ENCODE measurements around the gene OR52K2.
"Not testable (repeated sequence)": the region's sequence is repeated elsewhere in the genome, so short reads cannot be mapped to it uniquely, and the experiment has no call there.

The OR52K2 gene

DNA sequence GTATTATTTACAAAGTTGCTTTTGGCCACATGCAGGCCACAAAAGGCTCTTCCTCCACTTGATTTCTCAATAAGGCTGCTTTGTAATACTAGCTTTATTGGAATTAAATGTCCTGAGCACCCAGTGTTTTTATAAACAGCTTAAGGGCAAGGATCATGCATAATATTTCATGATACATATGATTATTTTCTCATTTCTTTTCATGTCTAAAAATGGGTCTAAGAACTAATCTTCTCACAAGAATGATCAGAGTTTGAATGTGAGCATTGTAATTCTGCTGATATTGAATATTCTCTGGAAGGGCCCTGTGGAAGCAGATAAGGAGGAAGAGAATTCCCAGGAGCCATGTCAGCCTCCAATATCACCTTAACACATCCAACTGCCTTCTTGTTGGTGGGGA, at the start of gene OR52K2:
Gene OR52K2, plus strand, starts transcription at position 301 of the 400 bp plus-strand sequence. Its CDS starts 45 bp downstream, at position 346.
- no peak within 1 kb of the TSS for H3K4me3 ChIP-seq (ENCODE audit: low read depth in 1 of 2, low read length in 2 of 2)
- H3K9me3 ChIP-seq (ENCODE audit: control insufficient read depth in 1 of 2, low read length in 2 of 2) = no peaks in the 10 kb centered on the region
- H3K27ac ChIP-seq (ENCODE audit: low read depth, low read length) = no peak within 1 kb of the TSS
- no peaks in the 10 kb centered on the region for H3K27me3 ChIP-seq (ENCODE audit: control insufficient read depth in 1 of 2, insufficient read depth in 2 of 2, low read length in 2 of 2)
- no peaks in the 10 kb centered on the region for H3K36me3 ChIP-seq (ENCODE audit: control insufficient read depth in 1 of 2, insufficient read depth in 2 of 2, low read length in 2 of 2)
- no peaks in the 10 kb centered on the region for H3K4me1 ChIP-seq (ENCODE audit: control insufficient read depth in 1 of 2, insufficient read depth in 2 of 2, low read length in 2 of 2)
- H3K9ac ChIP-seq (ENCODE audit: low read depth in 1 of 2, low read length in 2 of 2) = no peak within 1 kb of the TSS

DNA sequence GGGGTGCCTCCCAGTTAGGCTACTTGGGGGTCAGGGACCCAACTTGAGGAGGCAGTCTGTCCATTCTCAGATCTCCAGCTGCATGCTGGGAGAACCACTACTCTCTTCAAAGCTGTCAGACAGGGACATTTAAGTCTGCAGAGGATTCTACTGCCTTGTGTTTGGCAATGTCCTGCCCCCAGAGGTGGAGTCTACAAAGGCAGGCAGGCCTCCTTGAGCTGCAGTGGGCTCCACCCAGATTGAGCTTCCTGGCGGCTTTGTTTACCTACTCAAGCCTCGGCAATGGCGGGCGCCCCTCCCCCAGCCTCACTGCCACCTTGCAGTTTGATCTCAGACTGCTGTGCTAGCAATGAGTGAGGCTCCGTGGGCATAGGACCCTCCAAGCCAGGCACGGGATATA, 42.9 kb upstream of the OR52K2 start:
- not testable (repeated sequence) for H3K9me3 ChIP-seq (ENCODE audit: control insufficient read depth in 1 of 2, low read length in 2 of 2); H3K4me1 ChIP-seq (ENCODE audit: control insufficient read depth in 1 of 2, insufficient read depth in 2 of 2, low read length in 2 of 2); H3K9ac ChIP-seq (ENCODE audit: low read depth in 1 of 2, low read length in 2 of 2); H3K4me3 ChIP-seq (ENCODE audit: low read depth in 1 of 2, low read length in 2 of 2); H3K27me3 ChIP-seq (ENCODE audit: control insufficient read depth in 1 of 2, insufficient read depth in 2 of 2, low read length in 2 of 2); H3K36me3 ChIP-seq (ENCODE audit: control insufficient read depth in 1 of 2, insufficient read depth in 2 of 2, low read length in 2 of 2); H3K27ac ChIP-seq (ENCODE audit: low read depth, low read length)

DNA sequence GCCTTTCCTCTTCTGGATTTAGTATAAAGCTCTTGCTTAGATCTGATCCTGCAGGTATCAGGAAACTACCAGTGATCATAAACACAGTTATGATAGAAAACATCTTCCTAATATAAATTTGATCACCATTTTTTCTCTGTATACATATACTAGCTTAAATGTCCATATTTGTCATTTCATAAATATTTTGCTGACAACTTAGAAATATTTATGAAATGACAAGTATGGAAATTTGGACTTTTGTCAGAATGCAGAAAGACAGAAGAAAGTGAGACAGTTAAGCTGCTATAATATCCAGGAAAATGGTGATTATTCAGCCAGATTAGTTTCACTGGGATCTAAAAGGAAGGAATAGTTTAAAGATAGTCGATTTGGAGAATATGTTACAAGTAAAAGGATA, 32.8 kb upstream of the OR52K2 start:
- Histone ChIP-seq H3K27me3 (ENCODE audit: control insufficient read depth in 1 of 2, insufficient read depth in 2 of 2, low read length in 2 of 2) (no peaks in the 10 kb centered on the region), H3K36me3 (ENCODE audit: control insufficient read depth in 1 of 2, insufficient read depth in 2 of 2, low read length in 2 of 2) (no peaks in the 10 kb centered on the region), H3K9ac (ENCODE audit: low read depth in 1 of 2, low read length in 2 of 2) (no peak overlapping the region), H3K4me3 (ENCODE audit: low read depth in 1 of 2, low read length in 2 of 2) (no peak overlapping the region), H3K27ac (ENCODE audit: low read depth, low read length) (no peak overlapping the region), H3K4me1 (ENCODE audit: control insufficient read depth in 1 of 2, insufficient read depth in 2 of 2, low read length in 2 of 2) (no peaks in the 10 kb centered on the region), H3K9me3 (ENCODE audit: control insufficient read depth in 1 of 2, low read length in 2 of 2) (no peaks in the 10 kb centered on the region)

DNA sequence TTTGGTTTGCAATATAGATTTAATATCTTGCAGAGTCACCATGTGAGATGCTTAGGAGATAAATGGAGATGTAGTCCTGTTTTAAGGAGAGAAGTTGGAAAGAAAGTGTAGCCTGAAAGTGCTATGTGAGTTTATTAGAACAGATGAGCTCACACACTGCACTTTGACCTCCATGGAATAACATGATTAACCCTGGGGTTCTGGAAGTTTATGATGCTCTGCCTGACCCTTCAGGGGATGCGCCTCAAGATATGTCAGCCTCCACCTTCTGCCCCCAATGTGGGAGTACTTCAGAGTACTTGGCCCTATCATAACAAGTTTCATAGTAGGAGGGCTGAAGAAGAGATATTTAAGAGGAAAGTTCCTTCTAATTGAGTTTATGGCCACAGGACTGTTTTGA, 32.3 kb upstream of the OR52K2 start:
- H3K36me3 ChIP-seq (ENCODE audit: control insufficient read depth in 1 of 2, insufficient read depth in 2 of 2, low read length in 2 of 2) = no peaks in the 10 kb centered on the region
- no peak overlapping the region for H3K27ac ChIP-seq (ENCODE audit: low read depth, low read length)
- no peaks in the 10 kb centered on the region for H3K4me1 ChIP-seq (ENCODE audit: control insufficient read depth in 1 of 2, insufficient read depth in 2 of 2, low read length in 2 of 2)
- H3K9ac ChIP-seq (ENCODE audit: low read depth in 1 of 2, low read length in 2 of 2) = no peak overlapping the region
- H3K9me3 ChIP-seq (ENCODE audit: control insufficient read depth in 1 of 2, low read length in 2 of 2) = no peaks in the 10 kb centered on the region
- H3K4me3 ChIP-seq (ENCODE audit: low read depth in 1 of 2, low read length in 2 of 2) = no peak overlapping the region
- no peaks in the 10 kb centered on the region for H3K27me3 ChIP-seq (ENCODE audit: control insufficient read depth in 1 of 2, insufficient read depth in 2 of 2, low read length in 2 of 2)

DNA sequence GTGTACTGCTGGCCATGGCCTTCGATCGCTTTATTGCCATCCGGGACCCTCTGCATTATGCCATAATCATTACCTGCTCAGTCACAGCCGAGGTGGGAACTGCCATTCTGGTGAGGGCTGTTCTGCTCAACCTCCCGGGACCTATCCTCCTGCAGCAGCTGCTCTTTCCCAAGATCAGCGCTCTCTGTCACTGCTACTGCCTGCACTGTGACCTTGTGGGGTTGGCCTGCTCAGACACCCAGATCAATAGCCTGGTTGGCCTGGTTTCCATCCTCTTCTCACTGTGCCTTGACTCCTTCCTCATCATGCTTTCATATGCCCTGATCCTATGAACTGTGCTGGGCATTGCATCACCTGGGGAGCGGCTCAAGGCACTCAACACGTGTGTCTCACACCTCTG, 30.7 kb upstream of the OR52K2 start:
- Histone ChIP-seq H3K27ac (ENCODE audit: low read depth, low read length) (no peak overlapping the region), H3K4me1 (ENCODE audit: control insufficient read depth in 1 of 2, insufficient read depth in 2 of 2, low read length in 2 of 2) (no peaks in the 10 kb centered on the region), H3K9ac (ENCODE audit: low read depth in 1 of 2, low read length in 2 of 2) (no peak overlapping the region), H3K36me3 (ENCODE audit: control insufficient read depth in 1 of 2, insufficient read depth in 2 of 2, low read length in 2 of 2) (no peaks in the 10 kb centered on the region), H3K4me3 (ENCODE audit: low read depth in 1 of 2, low read length in 2 of 2) (no peak overlapping the region), H3K9me3 (ENCODE audit: control insufficient read depth in 1 of 2, low read length in 2 of 2) (no peaks in the 10 kb centered on the region), H3K27me3 (ENCODE audit: control insufficient read depth in 1 of 2, insufficient read depth in 2 of 2, low read length in 2 of 2) (no peaks in the 10 kb centered on the region)

DNA sequence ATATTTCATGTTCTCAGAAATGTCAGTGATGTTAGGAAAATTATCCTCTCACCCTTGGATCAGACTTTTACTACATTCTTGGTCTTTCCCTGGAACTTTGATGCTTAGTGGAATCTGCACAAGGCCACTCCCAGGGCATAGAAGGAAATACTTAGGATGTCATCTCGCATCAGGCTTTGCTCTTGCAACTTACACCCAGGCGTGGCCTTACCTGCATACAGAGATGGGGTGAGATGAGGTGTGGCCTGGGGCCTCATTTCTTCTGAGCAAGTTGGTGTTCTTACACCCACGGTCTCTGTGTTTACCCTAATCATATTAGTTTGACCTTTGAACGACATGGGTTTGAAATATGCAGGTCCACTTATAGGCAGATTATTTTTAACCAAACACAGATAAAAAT, 19.0 kb upstream of the OR52K2 start:
- H3K27me3 ChIP-seq (ENCODE audit: control insufficient read depth in 1 of 2, insufficient read depth in 2 of 2, low read length in 2 of 2) = no peaks in the 10 kb centered on the region
- no peaks in the 10 kb centered on the region for H3K36me3 ChIP-seq (ENCODE audit: control insufficient read depth in 1 of 2, insufficient read depth in 2 of 2, low read length in 2 of 2)
- H3K4me3 ChIP-seq (ENCODE audit: low read depth in 1 of 2, low read length in 2 of 2) = no peak overlapping the region
- H3K4me1 ChIP-seq (ENCODE audit: control insufficient read depth in 1 of 2, insufficient read depth in 2 of 2, low read length in 2 of 2) = no peaks in the 10 kb centered on the region
- no peaks in the 10 kb centered on the region for H3K9me3 ChIP-seq (ENCODE audit: control insufficient read depth in 1 of 2, low read length in 2 of 2)
- H3K9ac ChIP-seq (ENCODE audit: low read depth in 1 of 2, low read length in 2 of 2) = no peak overlapping the region
- no peak overlapping the region for H3K27ac ChIP-seq (ENCODE audit: low read depth, low read length)

- Histone ChIP-seq H3K4me3 (ENCODE audit: low read depth in 1 of 2, low read length in 2 of 2) (no peak overlapping the region), H3K27me3 (ENCODE audit: control insufficient read depth in 1 of 2, insufficient read depth in 2 of 2, low read length in 2 of 2) (no peaks in the 10 kb centered on the region), H3K9ac (ENCODE audit: low read depth in 1 of 2, low read length in 2 of 2) (no peak overlapping the region), H3K36me3 (ENCODE audit: control insufficient read depth in 1 of 2, insufficient read depth in 2 of 2, low read length in 2 of 2) (no peaks in the 10 kb centered on the region), H3K27ac (ENCODE audit: low read depth, low read length) (no peak overlapping the region), H3K4me1 (ENCODE audit: control insufficient read depth in 1 of 2, insufficient read depth in 2 of 2, low read length in 2 of 2) (no peaks in the 10 kb centered on the region), H3K9me3 (ENCODE audit: control insufficient read depth in 1 of 2, low read length in 2 of 2) (no peaks in the 10 kb centered on the region)
These were observed 15.2 kb upstream of the OR52K2 start for GRCh38 chr11:4433856-4434255.

DNA sequence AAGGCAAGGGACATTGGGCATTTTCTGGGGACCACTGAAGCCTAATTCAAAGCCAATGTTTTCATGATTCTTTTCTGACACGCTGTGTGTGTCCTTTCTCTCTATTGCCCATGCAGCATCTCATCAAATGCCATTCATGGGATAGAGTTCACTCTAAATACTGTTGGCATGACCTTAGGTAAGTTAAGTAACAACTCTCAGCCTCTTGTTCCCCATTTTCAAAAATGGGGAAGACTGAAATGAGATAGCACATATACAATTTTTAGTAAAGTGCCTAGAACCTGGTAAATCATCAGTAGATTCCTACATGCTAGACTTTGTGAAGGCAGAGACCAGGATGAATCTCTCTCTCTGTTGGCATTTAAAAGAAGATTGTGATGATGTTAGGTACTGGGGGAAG, 12.7 kb upstream of the OR52K2 start:
- H3K9ac ChIP-seq (ENCODE audit: low read depth in 1 of 2, low read length in 2 of 2) = no peak overlapping the region
- no peaks in the 10 kb centered on the region for H3K9me3 ChIP-seq (ENCODE audit: control insufficient read depth in 1 of 2, low read length in 2 of 2)
- H3K4me3 ChIP-seq (ENCODE audit: low read depth in 1 of 2, low read length in 2 of 2) = no peak overlapping the region
- no peak overlapping the region for H3K27ac ChIP-seq (ENCODE audit: low read depth, low read length)
- H3K27me3 ChIP-seq (ENCODE audit: control insufficient read depth in 1 of 2, insufficient read depth in 2 of 2, low read length in 2 of 2) = no peaks in the 10 kb centered on the region
- no peaks in the 10 kb centered on the region for H3K4me1 ChIP-seq (ENCODE audit: control insufficient read depth in 1 of 2, insufficient read depth in 2 of 2, low read length in 2 of 2)
- H3K36me3 ChIP-seq (ENCODE audit: control insufficient read depth in 1 of 2, insufficient read depth in 2 of 2, low read length in 2 of 2) = no peaks in the 10 kb centered on the region

- H3K9ac ChIP-seq (ENCODE audit: low read depth in 1 of 2, low read length in 2 of 2) = no peak overlapping the region
- H3K27me3 ChIP-seq (ENCODE audit: control insufficient read depth in 1 of 2, insufficient read depth in 2 of 2, low read length in 2 of 2) = no peaks in the 10 kb centered on the region
- H3K4me3 ChIP-seq (ENCODE audit: low read depth in 1 of 2, low read length in 2 of 2) = no peak overlapping the region
- no peaks in the 10 kb centered on the region for H3K9me3 ChIP-seq (ENCODE audit: control insufficient read depth in 1 of 2, low read length in 2 of 2)
- no peaks in the 10 kb centered on the region for H3K36me3 ChIP-seq (ENCODE audit: control insufficient read depth in 1 of 2, insufficient read depth in 2 of 2, low read length in 2 of 2)
- no peak overlapping the region for H3K27ac ChIP-seq (ENCODE audit: low read depth, low read length)
- peaks cover 0 to 4% of the 10 kb centered on the region in 2 donors for H3K4me1 ChIP-seq (ENCODE audit: control insufficient read depth in 1 of 2, insufficient read depth in 2 of 2, low read length in 2 of 2)
These were observed 7.6 kb upstream of the OR52K2 start for GRCh38 chr11:4441515-4441914.

DNA sequence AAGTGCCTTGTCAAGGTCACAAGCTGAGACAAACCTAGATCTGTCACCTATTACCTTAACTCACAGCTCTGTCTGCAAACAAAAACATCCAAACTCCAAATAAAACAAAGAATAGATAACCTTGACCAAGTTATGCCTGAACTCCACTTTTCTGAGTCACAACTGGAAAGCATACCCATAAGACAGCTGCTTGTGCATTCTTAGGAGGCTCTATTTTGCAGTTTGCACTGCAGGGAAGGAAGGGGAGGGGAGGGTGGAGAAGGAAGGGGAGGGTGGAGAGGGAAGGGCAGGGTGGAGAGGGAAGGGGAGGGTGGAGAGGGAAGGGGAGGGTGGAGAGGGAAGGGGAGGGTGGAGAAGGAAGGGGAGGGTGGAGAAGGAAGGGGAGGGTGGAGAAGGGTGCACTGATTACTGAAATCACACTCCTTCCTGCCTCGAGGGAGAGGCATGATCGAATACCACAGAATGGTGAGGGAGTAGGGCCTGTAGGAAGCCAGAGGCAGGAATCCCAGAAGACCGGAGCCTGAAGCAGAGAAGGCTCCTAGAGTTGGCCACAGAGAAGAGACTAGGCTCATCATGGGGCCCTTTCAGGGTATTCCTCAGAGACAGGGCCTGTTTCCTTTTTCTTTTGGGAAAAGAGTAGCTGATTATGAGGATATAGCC, 5.7 kb upstream of the OR52K2 start:
- Histone ChIP-seq H3K4me3 (ENCODE audit: low read depth in 1 of 2, low read length in 2 of 2) (no peak overlapping the region), H3K27me3 (ENCODE audit: control insufficient read depth in 1 of 2, insufficient read depth in 2 of 2, low read length in 2 of 2) (no peaks in the 10 kb centered on the region), H3K27ac (ENCODE audit: low read depth, low read length) (no peak overlapping the region), H3K36me3 (ENCODE audit: control insufficient read depth in 1 of 2, insufficient read depth in 2 of 2, low read length in 2 of 2) (no peaks in the 10 kb centered on the region), H3K9ac (ENCODE audit: low read depth in 1 of 2, low read length in 2 of 2) (no peak overlapping the region), H3K4me1 (ENCODE audit: control insufficient read depth in 1 of 2, insufficient read depth in 2 of 2, low read length in 2 of 2) (peaks cover 0 to 4% of the 10 kb centered on the region in 2 donors), H3K9me3 (ENCODE audit: control insufficient read depth in 1 of 2, low read length in 2 of 2) (no peaks in the 10 kb centered on the region)

- Histone ChIP-seq H3K9ac (ENCODE audit: low read depth in 1 of 2, low read length in 2 of 2) (no peak overlapping the region), H3K36me3 (ENCODE audit: control insufficient read depth in 1 of 2, insufficient read depth in 2 of 2, low read length in 2 of 2) (no peaks in the 10 kb centered on the region), H3K27me3 (ENCODE audit: control insufficient read depth in 1 of 2, insufficient read depth in 2 of 2, low read length in 2 of 2) (no peaks in the 10 kb centered on the region), H3K4me1 (ENCODE audit: control insufficient read depth in 1 of 2, insufficient read depth in 2 of 2, low read length in 2 of 2) (no peaks in the 10 kb centered on the region), H3K9me3 (ENCODE audit: control insufficient read depth in 1 of 2, low read length in 2 of 2) (no peaks in the 10 kb centered on the region), H3K4me3 (ENCODE audit: low read depth in 1 of 2, low read length in 2 of 2) (no peak overlapping the region), H3K27ac (ENCODE audit: low read depth, low read length) (no peak overlapping the region)
These were observed 4.0 kb downstream of the OR52K2 start for GRCh38 chr11:4453118-4453517.

Measured in duodenal mucosa (tissue), 2 donors.